Neural cell (in vitro differentiated cells): ENCODE data around the gene ESRRB. TPM values are rescaled to one million over a fixed set of nuclear protein-coding genes. Genes with fewer than 3 reads are reported as not detected.
A peak's percentile ranks its signal among the peaks of the same experiment; 100 is the strongest.

Experiments
- H2AFZ ChIP-seq: fragments of 200-600, 300-800 bp; sonication (generic), shearing (Covaris generic); 2 replicates; pipeline ENCODE4 v1.6.0; 2014; ENCODE audit warnings: low read depth, mild to moderate bottlenecking, antibody characterized with exemption, low read length, moderate library complexity
- H3F3A ChIP-seq: fragments of 200-600 bp; shearing (Covaris generic); 2 replicates; pipeline ENCODE4 v1.6.1; 2016; ENCODE audit warnings: mild to moderate bottlenecking, moderate library complexity, mixed read lengths, antibody characterized with exemption, low read length; ENCODE audit not compliant: insufficient read depth, poor library complexity, severe bottlenecking
- H3K27ac ChIP-seq: fragments of 200-600, 300-800 bp; sonication (generic), shearing (Covaris generic); 2 replicates; pipeline ENCODE4 v1.5.1; 2014; ENCODE audit warnings: mild to moderate bottlenecking, low read length, moderate library complexity
- H3K27me3 ChIP-seq: fragments of 300-800, 200-600 bp; sonication (generic), shearing (Covaris generic); 2 replicates; pipeline ENCODE4 v1.6.0; 2014; ENCODE audit warnings: mild to moderate bottlenecking, low read depth, low read length, moderate library complexity; ENCODE audit not compliant: insufficient read depth
- H3K36me3 ChIP-seq: fragments of 300-800, 200-600 bp; sonication (generic), shearing (Covaris generic); 2 replicates; pipeline ENCODE4 v1.5.1; 2014; ENCODE audit warnings: mild to moderate bottlenecking, antibody characterized with exemption, low read length, moderate library complexity; ENCODE audit not compliant: insufficient read depth
- H3K4me2 ChIP-seq: fragments of 300-800, 200-600 bp; sonication (generic), shearing (Covaris generic); 2 replicates; pipeline ENCODE4 v1.6.0; 2014; ENCODE audit warnings: mild to moderate bottlenecking, low read length
- H3K4me3 ChIP-seq: fragments of 300-800, 200-600 bp; sonication (generic), shearing (Covaris generic); 2 replicates; pipeline ENCODE4 v1.5.1; 2014; ENCODE audit warnings: mild to moderate bottlenecking, low read length, moderate library complexity
- H3K79me2 ChIP-seq: fragments of 200-600 bp; shearing (Covaris generic); replicated peaks from 2 replicates; pipeline ENCODE4 v1.6.0; 2014; ENCODE audit warnings: mild to moderate bottlenecking, low read length, moderate library complexity; ENCODE audit not compliant: insufficient read depth
- H3K9ac ChIP-seq: fragments of 300-800, 200-600 bp; sonication (generic), shearing (Covaris generic); 2 replicates; pipeline ENCODE4 v1.6.1; 2016; ENCODE audit warnings: mild to moderate bottlenecking, low read length, mixed read lengths
- H3K9me2 ChIP-seq: fragments of 200-600 bp; shearing (Covaris generic); 2 replicates; pipeline ENCODE4 v1.6.1; 2016; ENCODE audit warnings: mild to moderate bottlenecking, low read length, mixed read lengths; ENCODE audit not compliant: insufficient read depth
- H3K9me3 ChIP-seq: fragments of 200-600, 300-800 bp; sonication (generic), shearing (Covaris generic); 2 replicates; pipeline ENCODE4 v1.6.1; 2016; ENCODE audit warnings: mild to moderate bottlenecking, mixed run types, low read length, moderate library complexity, mixed read lengths
- H4K20me1 ChIP-seq: fragments of 200-600 bp; shearing (Covaris generic); 2 replicates; pipeline ENCODE4 v1.6.1; 2016; ENCODE audit warnings: mild to moderate bottlenecking, mixed run types; ENCODE audit not compliant: insufficient read depth
- EP300 ChIP-seq: fragments of 450-650 bp; conservative IDR thresholded peaks from 2 replicates; pipeline ENCODE4 v1.6.1; 2014; ENCODE audit warnings: antibody characterized with exemption, mild to moderate bottlenecking, moderate library complexity; ENCODE audit not compliant: poor library complexity, severe bottlenecking
- EZH2 ChIP-seq: fragments of 200-600, 300-800 bp; shearing (Covaris generic), sonication (generic); IDR thresholded peaks from 2 replicates; pipeline ENCODE4 v1.6.1; 2014; ENCODE audit warnings: antibody characterized with exemption, low read length, borderline replicate concordance, mild to moderate bottlenecking; ENCODE audit not compliant: insufficient read depth, poor library complexity, severe bottlenecking
- MXI1 ChIP-seq: fragments of 450-650 bp; conservative IDR thresholded peaks from 2 replicates; pipeline ENCODE4 v1.6.1; 2014; ENCODE audit warnings: antibody characterized with exemption, mild to moderate bottlenecking; ENCODE audit not compliant: poor library complexity, severe bottlenecking
- POLR2AphosphoS5 ChIP-seq: IDR thresholded peaks from 2 replicates; pipeline ENCODE4 v1.6.1; 2012
- RAD21 ChIP-seq: fragments of 450-650 bp; conservative IDR thresholded peaks from 2 replicates; pipeline ENCODE4 v1.6.1; 2014; ENCODE audit warnings: antibody characterized with exemption, mild to moderate bottlenecking, moderate library complexity
- SMC3 ChIP-seq: fragments of 450-650 bp; conservative IDR thresholded peaks from 2 replicates; pipeline ENCODE4 v1.6.1; 2014; ENCODE audit warnings: antibody characterized with exemption, mild to moderate bottlenecking, moderate library complexity; ENCODE audit not compliant: poor library complexity
- TAF1 ChIP-seq: IDR thresholded peaks from 2 replicates; pipeline ENCODE4 v1.6.1; 2012; ENCODE audit warnings: low read depth
- polyA plus RNA-seq: library from polyadenylated mRNA; depleted of rRNA; stranded (reverse); fragments of >200 nt; gene quantifications from 2 replicates; pipeline ENCODE4 v1.2.3, GENCODE V29; 2014
- TF ChIP-seq, protein P1 (sequence below): IDR thresholded peaks from 2 replicates; pipeline ENCODE4 v1.6.1; 2012; ENCODE audit warnings: borderline replicate concordance
- TF ChIP-seq, protein P2 (sequence below): fragments of 450-650 bp; IDR thresholded peaks from 2 replicates; pipeline ENCODE4 v1.5.1; 2014; ENCODE audit warnings: antibody characterized with exemption, mild to moderate bottlenecking, moderate library complexity; ENCODE audit not compliant: poor library complexity, severe bottlenecking

ESRRB gene
- polyA plus RNA-seq, 1 donor from 2014 or later, result 0.59 TPM

DNA sequence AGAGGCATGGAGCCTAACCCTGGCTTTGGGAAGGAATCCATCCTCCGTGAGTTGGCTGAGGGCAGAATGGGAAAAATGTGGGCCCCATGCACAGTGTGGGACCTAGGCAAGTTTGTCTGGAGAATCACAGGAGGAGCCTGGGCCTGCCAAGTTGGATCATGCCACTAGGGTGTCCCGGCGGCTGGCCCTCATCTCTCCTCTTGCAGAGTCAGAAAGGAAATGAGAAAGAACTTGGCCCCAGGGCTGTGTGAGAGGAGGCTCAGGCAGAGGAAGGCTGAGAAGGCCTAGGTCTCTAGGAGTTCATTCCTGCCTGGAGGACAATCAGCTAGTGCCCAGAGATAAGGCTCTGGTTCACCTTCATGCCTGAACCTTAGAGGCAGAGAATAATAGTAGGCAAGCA lies 2.5 kb upstream of the ESRRB start:
- Histone ChIP-seq H3K9ac (no peak overlapping the region), H3K79me2 (no peaks in the 10 kb centered on the region), H2AFZ (no peak overlapping the region), H3F3A (no peaks in the 10 kb centered on the region), H3K9me2 (no peaks in the 10 kb centered on the region), H3K36me3 (no peaks in the 10 kb centered on the region), H3K9me3 (no peaks in the 10 kb centered on the region), H3K27me3 (peaks cover 51% of the 10 kb centered on the region), H3K4me2 (no peak overlapping the region), H3K27ac (no peak overlapping the region), H4K20me1 (no peaks in the 10 kb centered on the region), H3K4me3 (no peak overlapping the region)
- TF ChIP-seq TAF1 (no peak), MXI1 (no peak), POLR2AphosphoS5 (no peak), SMC3 (no peak), EZH2 (no peak), RAD21 (no peak), EP300 (no peak)
- TF ChIP-seq, protein P1, sequence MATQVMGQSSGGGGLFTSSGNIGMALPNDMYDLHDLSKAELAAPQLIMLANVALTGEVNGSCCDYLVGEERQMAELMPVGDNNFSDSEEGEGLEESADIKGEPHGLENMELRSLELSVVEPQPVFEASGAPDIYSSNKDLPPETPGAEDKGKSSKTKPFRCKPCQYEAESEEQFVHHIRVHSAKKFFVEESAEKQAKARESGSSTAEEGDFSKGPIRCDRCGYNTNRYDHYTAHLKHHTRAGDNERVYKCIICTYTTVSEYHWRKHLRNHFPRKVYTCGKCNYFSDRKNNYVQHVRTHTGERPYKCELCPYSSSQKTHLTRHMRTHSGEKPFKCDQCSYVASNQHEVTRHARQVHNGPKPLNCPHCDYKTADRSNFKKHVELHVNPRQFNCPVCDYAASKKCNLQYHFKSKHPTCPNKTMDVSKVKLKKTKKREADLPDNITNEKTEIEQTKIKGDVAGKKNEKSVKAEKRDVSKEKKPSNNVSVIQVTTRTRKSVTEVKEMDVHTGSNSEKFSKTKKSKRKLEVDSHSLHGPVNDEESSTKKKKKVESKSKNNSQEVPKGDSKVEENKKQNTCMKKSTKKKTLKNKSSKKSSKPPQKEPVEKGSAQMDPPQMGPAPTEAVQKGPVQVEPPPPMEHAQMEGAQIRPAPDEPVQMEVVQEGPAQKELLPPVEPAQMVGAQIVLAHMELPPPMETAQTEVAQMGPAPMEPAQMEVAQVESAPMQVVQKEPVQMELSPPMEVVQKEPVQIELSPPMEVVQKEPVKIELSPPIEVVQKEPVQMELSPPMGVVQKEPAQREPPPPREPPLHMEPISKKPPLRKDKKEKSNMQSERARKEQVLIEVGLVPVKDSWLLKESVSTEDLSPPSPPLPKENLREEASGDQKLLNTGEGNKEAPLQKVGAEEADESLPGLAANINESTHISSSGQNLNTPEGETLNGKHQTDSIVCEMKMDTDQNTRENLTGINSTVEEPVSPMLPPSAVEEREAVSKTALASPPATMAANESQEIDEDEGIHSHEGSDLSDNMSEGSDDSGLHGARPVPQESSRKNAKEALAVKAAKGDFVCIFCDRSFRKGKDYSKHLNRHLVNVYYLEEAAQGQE, result no peak
- TF ChIP-seq, protein P2, sequence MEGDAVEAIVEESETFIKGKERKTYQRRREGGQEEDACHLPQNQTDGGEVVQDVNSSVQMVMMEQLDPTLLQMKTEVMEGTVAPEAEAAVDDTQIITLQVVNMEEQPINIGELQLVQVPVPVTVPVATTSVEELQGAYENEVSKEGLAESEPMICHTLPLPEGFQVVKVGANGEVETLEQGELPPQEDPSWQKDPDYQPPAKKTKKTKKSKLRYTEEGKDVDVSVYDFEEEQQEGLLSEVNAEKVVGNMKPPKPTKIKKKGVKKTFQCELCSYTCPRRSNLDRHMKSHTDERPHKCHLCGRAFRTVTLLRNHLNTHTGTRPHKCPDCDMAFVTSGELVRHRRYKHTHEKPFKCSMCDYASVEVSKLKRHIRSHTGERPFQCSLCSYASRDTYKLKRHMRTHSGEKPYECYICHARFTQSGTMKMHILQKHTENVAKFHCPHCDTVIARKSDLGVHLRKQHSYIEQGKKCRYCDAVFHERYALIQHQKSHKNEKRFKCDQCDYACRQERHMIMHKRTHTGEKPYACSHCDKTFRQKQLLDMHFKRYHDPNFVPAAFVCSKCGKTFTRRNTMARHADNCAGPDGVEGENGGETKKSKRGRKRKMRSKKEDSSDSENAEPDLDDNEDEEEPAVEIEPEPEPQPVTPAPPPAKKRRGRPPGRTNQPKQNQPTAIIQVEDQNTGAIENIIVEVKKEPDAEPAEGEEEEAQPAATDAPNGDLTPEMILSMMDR, result no peak

DNA sequence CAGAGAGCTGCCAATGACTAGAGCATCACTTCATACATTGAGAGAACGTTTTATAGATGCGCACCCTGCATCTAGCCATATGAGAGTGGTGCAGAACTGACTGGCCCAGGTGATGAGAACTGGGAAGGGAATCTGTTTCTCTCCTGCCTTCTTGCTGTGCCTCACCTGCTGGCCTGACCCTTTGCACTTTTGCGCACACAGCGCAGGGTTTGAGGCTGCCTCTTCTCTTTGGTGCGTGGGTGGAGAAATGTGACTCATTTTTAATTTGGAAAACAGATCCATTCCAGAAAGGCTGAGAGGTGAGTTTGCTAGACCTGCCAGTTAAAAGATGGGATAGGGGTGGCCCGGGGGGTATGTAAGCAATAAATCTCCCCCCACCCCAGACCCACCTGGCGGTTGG lies 453 bp upstream of the ESRRB start:
- Histone ChIP-seq H3K4me3 (peak overlapping the region; percentile 66), H3K79me2 (no peaks in the 10 kb centered on the region), H3K36me3 (no peaks in the 10 kb centered on the region), H3F3A (no peaks in the 10 kb centered on the region), H4K20me1 (no peaks in the 10 kb centered on the region), H2AFZ (no peak overlapping the region), H3K9me2 (no peaks in the 10 kb centered on the region), H3K9ac (no peak overlapping the region), H3K27ac (no peak overlapping the region), H3K4me2 (no peak overlapping the region), H3K9me3 (no peaks in the 10 kb centered on the region), H3K27me3 (peaks cover 68% of the 10 kb centered on the region)
- TF ChIP-seq EP300, result no peak
- TF ChIP-seq EZH2, result no peak

DNA sequence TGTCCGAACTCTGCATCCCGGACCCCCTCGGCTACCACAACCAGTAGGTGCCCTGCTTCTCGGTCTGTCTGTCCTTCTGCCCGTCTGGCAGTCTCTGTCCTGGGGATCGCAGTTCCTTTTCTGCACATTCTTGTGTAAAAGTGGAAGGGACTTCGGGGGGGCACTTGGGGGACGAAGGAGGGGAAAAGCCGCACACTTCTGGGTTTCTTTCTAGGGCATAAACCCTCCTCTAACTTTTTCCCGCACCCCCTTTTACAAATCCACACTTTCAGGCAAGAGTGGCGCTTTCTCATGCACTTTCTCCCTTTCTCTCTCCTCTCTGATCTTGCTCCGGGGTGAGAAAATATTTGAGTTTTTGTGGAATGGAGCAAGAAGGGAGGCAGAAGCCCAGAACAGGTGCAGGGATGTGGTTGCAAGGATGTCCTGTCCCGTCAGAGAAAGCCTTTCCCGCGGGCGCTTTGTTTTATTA lies 506 bp downstream of the ESRRB start:
- Histone ChIP-seq H3K79me2 (no peaks in the 10 kb centered on the region), H3F3A (no peaks in the 10 kb centered on the region), H3K27me3 (peaks cover 68% of the 10 kb centered on the region), H3K9me3 (no peaks in the 10 kb centered on the region), H3K9me2 (no peaks in the 10 kb centered on the region), H3K4me3 (peak overlapping the region; percentile 66), H3K27ac (no peak overlapping the region), H3K4me2 (peak overlapping the region; percentile 24), H3K9ac (no peak overlapping the region), H2AFZ (no peak overlapping the region), H3K36me3 (no peaks in the 10 kb centered on the region), H4K20me1 (no peaks in the 10 kb centered on the region)
- TF ChIP-seq TAF1 (no peak), EZH2 (no peak), RAD21 (no peak), EP300 (no peak), SMC3 (no peak), MXI1 (no peak), POLR2AphosphoS5 (no peak)
- TF ChIP-seq, protein P2, result no peak
- TF ChIP-seq, protein P1, result no peak
